OCI-LY3 (cell line): ENCODE results near the gene NAA30.

ENCODE experiments used
- CTCF ChIP-seq: fragments of 200-600, 300-600 bp; sonication (generic); IDR thresholded peaks from 2 replicates; pipeline ENCODE4 v1.5.1; 2014; ENCODE audit warnings: antibody characterized with exemption, low read length, low read depth
- EZH2phosphoT487 ChIP-seq: fragments of 200-600 bp; shearing (Covaris generic); IDR thresholded peaks from 2 replicates; pipeline ENCODE4 v1.6.1; 2018; ENCODE audit warnings: antibody characterized with exemption, mixed run types, low read depth

- TF ChIP-seq CTCF (no peak), EZH2phosphoT487 (no peak)
Observed at GRCh38 chr14:57392830-57393229, 2.4 kb downstream of the NAA30 start.
